B cell (primary cell): Measurements from ENCODE around the gene EHD2. TPM values are rescaled to one million over a fixed set of nuclear protein-coding genes. Genes with fewer than 3 reads are reported as not detected.

Source experiments
- ATAC-seq: fragments of 200-7000 bp; cut with Tn5 transposase; one replicate; pipeline ENCODE4 v1.10.0; 2021; ENCODE audit warnings: low read depth, mild to moderate bottlenecking, moderate number of reproducible peaks, moderate library complexity
- CTCF ChIA-PET: fragments of 350-600 bp; sonication (Branson Sonifier 250); formaldehyde crosslinking; loops from one replicate; lab custom pipeline; 2021; ENCODE audit warnings: antibody characterized with exemption, inconsistent platforms; lab: Charles Lee
- POLR2A ChIA-PET: fragments of 350-600 bp; sonication (Branson Sonifier 250); formaldehyde crosslinking; loops from one replicate; lab custom pipeline; 2021; ENCODE audit warnings: antibody characterized with exemption; lab: Charles Lee
- DNase-seq: peaks from one replicate; pipeline ENCODE4 v3.0.0; 2013
- H2AFZ ChIP-seq: 2 replicates; pipeline ENCODE4 v1.6.1; 2012; ENCODE audit warnings: mild to moderate bottlenecking, low read depth, low read length; ENCODE audit not compliant: insufficient read depth, poor library complexity, severe bottlenecking
- H3K27ac ChIP-seq, 2 donors: 1 replicate in 1 of 2; 2 replicates in 1 of 2; pipeline ENCODE4 v1.5.1; 2012 to 2013; ENCODE audit warnings: low read length in 2 of 2, mild to moderate bottlenecking in 2 of 2, moderate library complexity in 1 of 2
- H3K27me3 ChIP-seq, 4 experiments: fragments of 200-600 bp in 1 of 4; sonication (generic) in 1 of 4; replicated peaks in 1 of 4; 1 replicate in 2 of 4; 2 replicates in 2 of 4; pipeline versions ENCODE4 v1.6.1 to v1.7.0; 2013 to 2016; ENCODE audit warnings: low read length in 3 of 4, mild to moderate bottlenecking in 2 of 4, mixed read lengths in 1 of 4, moderate library complexity in 1 of 4; ENCODE audit not compliant: insufficient read depth in 4 of 4, control insufficient read depth in 3 of 4; ENCODE audit errors: control extremely low read depth in 1 of 4
- H3K36me3 ChIP-seq, 2 experiments: replicated peaks in 1 of 2; 1 replicate in 1 of 2; 2 replicates in 1 of 2; pipeline versions ENCODE4 v1.6.1 to v1.7.1; 2013; ENCODE audit warnings: low read length in 1 of 2; ENCODE audit not compliant: insufficient read depth in 2 of 2, control insufficient read depth in 1 of 2; ENCODE audit errors: control extremely low read depth in 1 of 2, extremely low read depth in 1 of 2
- H3K4me1 ChIP-seq, 2 donors: fragments of 200-600 bp in 1 of 2; sonication (generic) in 1 of 2; 1 replicate in 1 of 2; 2 replicates in 1 of 2; pipeline versions ENCODE4 v1.5.1 to v1.6.1; 2013 to 2017; ENCODE audit warnings: low read length in 2 of 2; ENCODE audit not compliant: control insufficient read depth in 2 of 2, insufficient read depth in 2 of 2
- H3K4me2 ChIP-seq: replicated peaks from 2 replicates; pipeline ENCODE3; 2012; ENCODE audit warnings: mild to moderate bottlenecking, low read depth, low read length; ENCODE audit not compliant: poor library complexity, severe bottlenecking
- H3K4me3 ChIP-seq, 5 experiments: fragments of 200-600 bp in 1 of 5; sonication (generic) in 1 of 5; 1 replicate in 3 of 5; 2 replicates in 2 of 5; pipeline versions ENCODE4 v1.5.1 to v1.7.0; 2011 to 2016; ENCODE audit warnings: low read length in 4 of 5, mild to moderate bottlenecking in 4 of 5, low read depth in 2 of 5, control low read depth in 1 of 5, moderate library complexity in 1 of 5; ENCODE audit not compliant: insufficient read depth in 1 of 5; ENCODE audit errors: control extremely low read depth in 1 of 5, extremely low read depth in 1 of 5
- H3K79me2 ChIP-seq: fragments of 200-600 bp; sonication (generic); one replicate; pipeline ENCODE4 v1.6.0; 2016; ENCODE audit warnings: low read length; ENCODE audit not compliant: control insufficient read depth, insufficient read depth
- H3K9ac ChIP-seq: fragments of 200-600 bp; sonication (generic); 2 replicates; pipeline ENCODE4 v1.6.1; 2017; ENCODE audit warnings: mild to moderate bottlenecking, low read length, moderate library complexity
- H3K9me3 ChIP-seq, 3 donors: one replicate each; pipeline versions ENCODE4 v1.6.1 to v1.7.1; 2013; ENCODE audit warnings: low read length in 2 of 3; ENCODE audit not compliant: control insufficient read depth in 2 of 3, insufficient read depth in 1 of 3; ENCODE audit errors: control extremely low read depth in 1 of 3
- H4K20me1 ChIP-seq: 2 replicates; pipeline ENCODE4 v1.6.0; 2012; ENCODE audit warnings: mild to moderate bottlenecking, low read length; ENCODE audit not compliant: insufficient read depth, control insufficient read depth, poor library complexity, severe bottlenecking
- H3K27ac Mint-ChIP-seq: one replicate; pipeline ENCODE4 v1.8.0; 2021; ENCODE audit warnings: mixed read lengths
- H3K27me3 Mint-ChIP-seq: one replicate; pipeline ENCODE4 v1.8.0; 2021; ENCODE audit warnings: mixed read lengths
- H3K4me1 Mint-ChIP-seq: one replicate; pipeline ENCODE4 v1.8.0; 2021; ENCODE audit warnings: mixed read lengths
- H3K4me3 Mint-ChIP-seq: one replicate; pipeline ENCODE4 v1.8.0; 2021; ENCODE audit warnings: mixed read lengths
- H3K9me3 Mint-ChIP-seq: one replicate; pipeline ENCODE4 v1.8.0; 2022; ENCODE audit warnings: mixed read lengths; ENCODE audit not compliant: insufficient read depth
- CTCF ChIP-seq: fragments of 200-600 bp; IDR thresholded peaks from one replicate; pipeline ENCODE4 v1.8.0; 2022; ENCODE audit warnings: antibody characterized with exemption, mild to moderate bottlenecking
- EZH2 ChIP-seq: IDR thresholded peaks from 2 replicates; pipeline ENCODE4 v1.6.1; 2012; ENCODE audit warnings: borderline replicate concordance, low read depth, mild to moderate bottlenecking, moderate library complexity, low read length; ENCODE audit not compliant: insufficient read depth, poor library complexity, severe bottlenecking
- WGBS: methylation state at CpG from one replicate; pipeline ENCODE4 v1.1.5; 2013; ENCODE audit warnings: missing lambda C conversion rate; ENCODE audit not compliant: insufficient coverage; 5-methylcytosine and 5-hydroxymethylcytosine counted together
- intact Hi-C: fragments of 100-400 bp; cut with micrococcal nuclease; formaldehyde crosslinking; loops from one replicate; pipeline ENCODE4 v1.10.0; 2022
- polyA plus RNA-seq: library from polyadenylated mRNA; depleted of rRNA; stranded (reverse); fragments of >200 nt; gene quantifications from 2 replicates; pipeline ENCODE4 v1.2.3, GENCODE V29; 2012
- small RNA-seq: library from RNA; depleted of rRNA; stranded (forward); fragments of <200 nt; gene quantifications from one replicate; pipeline ENCODE3, GENCODE V24; 2012; ENCODE audit warnings: low replicate concordance, low read depth; ENCODE audit not compliant: insufficient read length
- total RNA-seq, 2 donors: library from RNA; stranded (reverse); fragments of 120-200 nt in 1 of 2; gene quantifications; 1 replicate in 1 of 2; 2 replicates in 1 of 2; pipeline versions ENCODE4 v1.2.3 to v1.2.4, GENCODE V29; 2013 to 2022

Gene EHD2
- total and polyA plus RNA-seq, 2 donors (not counting 1 experiment from before 2014, with no cell fraction given) = not detected

GRCh38 chr19:47790398-47790814 lies 77.2 kb downstream of the EHD2 start:
- no peaks in the 10 kb centered on the region for H3K9me3 Mint-ChIP-seq
- ATAC-seq (peak; percentile 68), DNase-seq (peak; percentile 81)
- Histone ChIP-seq H3K36me3 (no peaks in the 10 kb centered on the region), H3K27ac (no peak overlapping the region), H3K4me3 (no peak overlapping the region), H3K79me2 (no peaks in the 10 kb centered on the region), H3K4me2 (no peak overlapping the region), H2AFZ (no peak overlapping the region), H3K4me1 (peaks cover 0 to 10% of the 10 kb centered on the region in 2 donors), H3K9ac (no peak overlapping the region), H3K9me3 (peaks cover 1 to 7% (median 4%) of the 10 kb centered on the region in 3 donors), H4K20me1 (no peaks in the 10 kb centered on the region), H3K27me3 (no peaks in the 10 kb centered on the region)
- no peak for TF ChIP-seq EZH2
- peak; percentile 80 for TF ChIP-seq CTCF
- CTCF ChIA-PET = interaction anchor here (0.6 to 6.4 kb wide), 9 partner anchors 8 to 754 kb away, joined by 3 to 43 read pairs (median 3); partner anchors contain the start of genes EHD2 and NOP53
- H3K27me3 Mint-ChIP-seq = peaks cover 1% of the 10 kb centered on the region
- intact Hi-C loops = no loop called here
- H3K27ac Mint-ChIP-seq = no peak overlapping the region
- peaks cover 5% of the 10 kb centered on the region for H3K4me1 Mint-ChIP-seq
- 0% methylated on average over 4 of the region's 10 CpGs for WGBS
- H3K4me3 Mint-ChIP-seq = no peak overlapping the region
- POLR2A ChIA-PET = no interaction called here

DNA sequence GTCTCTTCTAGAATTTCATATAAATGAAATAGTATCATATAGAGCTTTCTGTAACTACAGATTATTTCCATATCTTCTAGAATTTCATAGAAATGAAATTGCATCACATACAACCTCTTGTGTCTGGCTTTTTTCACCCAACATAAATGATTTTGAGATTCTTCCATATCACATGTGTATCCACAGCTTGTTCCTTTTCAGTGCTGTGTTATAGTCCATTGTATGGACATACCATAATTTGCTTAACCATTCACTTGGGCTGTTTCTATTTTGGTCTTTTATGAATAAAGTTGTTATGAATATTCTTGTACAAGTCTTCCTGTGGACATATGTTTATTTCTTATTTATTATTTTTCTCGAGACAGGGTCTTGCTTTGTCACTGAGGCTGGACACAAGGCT lies 79.4 kb downstream of the EHD2 start:
- no peak for ATAC-seq
- Mint-ChIP-seq H3K9me3 (no peaks in the 10 kb centered on the region), H3K4me1 (peaks cover 5% of the 10 kb centered on the region), H3K27me3 (peaks cover 5% of the 10 kb centered on the region), H3K27ac (no peak overlapping the region), H3K4me3 (no peak overlapping the region)
- H3K4me2 ChIP-seq = no peak overlapping the region
- no peak overlapping the region for H3K4me3 ChIP-seq
- H2AFZ ChIP-seq = no peak overlapping the region
- ChIA-PET POLR2A (interaction anchor here (0.5 kb wide), 1 partner anchor 183 kb away, joined by 4 read pairs; no protein-coding TSS in a partner anchor), CTCF (interaction anchor here (1.0 to 6.4 kb wide), 5 partner anchors 8 to 356 kb away, joined by 3 to 43 read pairs (median 3); no protein-coding TSS in a partner anchor)
- no peak for DNase-seq
- no peaks in the 10 kb centered on the region for H3K79me2 ChIP-seq
- peaks cover 0 to under 1% (median 0%) of the 10 kb centered on the region in 4 experiments for H3K27me3 ChIP-seq
- peaks cover 1 to 7% (median 4%) of the 10 kb centered on the region in 3 donors for H3K9me3 ChIP-seq
- intact Hi-C loops = no loop called here
- no peak overlapping the region for H3K27ac ChIP-seq
- H3K9ac ChIP-seq = no peak overlapping the region
- no peak for TF ChIP-seq EZH2
- no peaks in the 10 kb centered on the region for H4K20me1 ChIP-seq
- H3K36me3 ChIP-seq = no peaks in the 10 kb centered on the region
- WGBS = no CpG with 5 or more reads among the region's 1 CpG
- peaks cover 0 to 10% of the 10 kb centered on the region in 2 donors for H3K4me1 ChIP-seq

Small RNA genes lying within 50 kb of the gene (small RNA-seq; reads per million reads assigned to genes)
- not detected for gene SNORD23

Other genes starting within 250 kb of the EHD2 start
- not detected in 2 replicates for gene SLC8A2, start 241.5 kb upstream of the EHD2 start, total RNA-seq
- gene SLC8A2, start 241.5 kb upstream of the EHD2 start, polyA plus RNA-seq = 0.07 TPM in 1 of 2 replicates, not detected in the other
- 8.1 and 11.7 TPM in 2 replicates for gene KPTN, start 229.2 kb upstream of the EHD2 start, total RNA-seq
- 11.4 TPM in 2 replicates for gene KPTN, start 229.2 kb upstream of the EHD2 start, polyA plus RNA-seq
- gene NAPA, start 198.4 kb upstream of the EHD2 start, total RNA-seq = 65.8 and 66.8 TPM in 2 replicates
- 78.5 and 86.5 TPM in 2 replicates for gene NAPA, start 198.4 kb upstream of the EHD2 start, polyA plus RNA-seq
- gene ZNF541, start 140.3 kb upstream of the EHD2 start, total RNA-seq = not detected in 2 replicates
- gene ZNF541, start 140.3 kb upstream of the EHD2 start, polyA plus RNA-seq = 0.03 TPM in 1 of 2 replicates, not detected in the other
- gene BICRA, start 104.3 kb upstream of the EHD2 start, total RNA-seq = 26.7 and 34.7 TPM in 2 replicates
- 11.9 and 14.1 TPM in 2 replicates for gene BICRA, start 104.3 kb upstream of the EHD2 start, polyA plus RNA-seq
- 921 and 978 TPM in 2 replicates for gene NOP53, start 32.1 kb downstream of the EHD2 start, total RNA-seq
- 526 and 634 TPM in 2 replicates for gene NOP53, start 32.1 kb downstream of the EHD2 start, polyA plus RNA-seq
- gene SELENOW, start 65.3 kb downstream of the EHD2 start, total RNA-seq = 46.3 and 47.7 TPM in 2 replicates
- gene SELENOW, start 65.3 kb downstream of the EHD2 start, polyA plus RNA-seq = 56.4 and 73.7 TPM in 2 replicates
- not detected in 2 replicates for gene TPRX1, start 91.1 kb downstream of the EHD2 start, total RNA-seq
- gene TPRX1, start 91.1 kb downstream of the EHD2 start, polyA plus RNA-seq = not detected in 2 replicates
- 0.07 TPM in 1 of 2 replicates, not detected in the other for gene CRX, start 108.5 kb downstream of the EHD2 start, total RNA-seq
- gene CRX, start 108.5 kb downstream of the EHD2 start, polyA plus RNA-seq = not detected in 2 replicates
- not detected in 2 replicates for gene TPRX2, start 145.8 kb downstream of the EHD2 start, total RNA-seq
- not detected in 2 replicates for gene TPRX2, start 145.8 kb downstream of the EHD2 start, polyA plus RNA-seq
- gene SULT2A1, start 172.9 kb downstream of the EHD2 start, total RNA-seq = not detected in 2 replicates
- not detected in 2 replicates for gene SULT2A1, start 172.9 kb downstream of the EHD2 start, polyA plus RNA-seq